SK-N-MC (cell line): ENCODE data around the gene GLYAT.

Experiments used
- EZH2 ChIP-seq: fragments of 200-600 bp; sonication (generic); IDR thresholded peaks from one replicate; pipeline ENCODE4 v1.6.1; 2017; ENCODE audit warnings: antibody characterized with exemption
- POLR2AphosphoS5 ChIP-seq: IDR thresholded peaks from 2 replicates; pipeline ENCODE4 v1.6.1; 2012; ENCODE audit warnings: mild to moderate bottlenecking, low read depth, low read length, borderline replicate concordance

- TF ChIP-seq POLR2AphosphoS5: no peak
- TF ChIP-seq EZH2: no peak
These were observed 40.1 kb downstream of the GLYAT start for GRCh38 chr11:58691675-58692074.
